SK-N-MC (cell line): ENCODE data around the gene GNAI2.

ENCODE experiments used
- EZH2 ChIP-seq: fragments of 200-600 bp; sonication (generic); IDR thresholded peaks from one replicate; pipeline ENCODE4 v1.6.1; 2017; ENCODE audit warnings: antibody characterized with exemption
- FOXP2 ChIP-seq: optimal IDR thresholded peaks from 2 replicates; pipeline ENCODE3; 2011; ENCODE audit warnings: mild to moderate bottlenecking, moderate library complexity; ENCODE audit not compliant: insufficient read depth; ENCODE audit errors: extremely low read length, control extremely low read depth
- POLR2AphosphoS5 ChIP-seq: IDR thresholded peaks from 2 replicates; pipeline ENCODE4 v1.6.1; 2012; ENCODE audit warnings: mild to moderate bottlenecking, low read depth, low read length, borderline replicate concordance

DNA sequence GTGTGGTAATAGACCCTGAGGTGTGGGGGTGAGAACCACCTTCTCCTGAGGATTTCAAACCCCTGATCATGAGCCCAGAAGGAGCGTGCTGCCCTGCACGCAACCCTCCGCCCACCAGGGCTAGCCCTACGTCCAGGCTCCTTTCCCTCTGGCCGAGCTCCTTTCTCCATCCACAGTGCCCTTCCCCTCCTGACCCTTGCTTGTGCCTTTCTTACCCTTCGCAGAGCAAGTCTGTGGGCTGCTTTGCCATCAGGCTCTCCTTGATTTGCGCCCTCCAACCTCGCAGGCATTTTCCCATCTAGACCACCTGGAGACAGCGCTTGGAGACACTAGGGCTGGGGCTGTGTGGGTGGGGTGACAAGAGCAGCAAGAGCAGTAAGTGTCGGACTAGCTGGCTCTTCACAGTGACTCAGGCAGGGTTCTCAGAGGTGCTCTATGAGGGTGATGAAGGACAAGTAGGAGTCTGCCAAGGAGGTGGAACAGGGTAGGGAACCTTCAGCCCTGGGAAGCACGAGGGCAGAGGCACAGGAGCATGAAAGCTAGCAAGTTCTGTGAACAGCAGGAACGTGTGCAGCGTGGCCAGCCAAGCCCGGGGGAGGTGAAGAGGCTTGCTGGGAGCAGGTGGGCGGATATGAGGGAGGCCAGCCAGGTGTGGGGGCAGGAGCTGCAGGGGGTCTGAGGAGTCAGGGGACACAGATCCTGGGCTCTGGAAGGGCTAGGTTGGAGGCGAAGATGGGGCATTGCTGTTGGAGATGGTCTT is 33.5 kb upstream of the GNAI2 start:
- no peak for TF ChIP-seq POLR2AphosphoS5
- TF ChIP-seq EZH2, result no peak
- TF ChIP-seq FOXP2, result no peak
